B cell (primary cell): ENCODE results near the gene ACAA2. TPM values are rescaled to one million over a fixed set of nuclear protein-coding genes. Genes with fewer than 3 reads are reported as not detected.

ENCODE experiments used
- ATAC-seq: fragments of 200-7000 bp; cut with Tn5 transposase; one replicate; pipeline ENCODE4 v1.10.0; 2021; ENCODE audit warnings: low read depth, mild to moderate bottlenecking, moderate number of reproducible peaks, moderate library complexity
- CTCF ChIA-PET: fragments of 350-600 bp; sonication (Branson Sonifier 250); formaldehyde crosslinking; loops from one replicate; lab custom pipeline; 2021; ENCODE audit warnings: antibody characterized with exemption, inconsistent platforms; lab: Charles Lee
- POLR2A ChIA-PET: fragments of 350-600 bp; sonication (Branson Sonifier 250); formaldehyde crosslinking; loops from one replicate; lab custom pipeline; 2021; ENCODE audit warnings: antibody characterized with exemption; lab: Charles Lee
- DNase-seq: peaks from one replicate; pipeline ENCODE4 v3.0.0; 2013
- H2AFZ ChIP-seq: 2 replicates; pipeline ENCODE4 v1.6.1; 2012; ENCODE audit warnings: mild to moderate bottlenecking, low read depth, low read length; ENCODE audit not compliant: insufficient read depth, poor library complexity, severe bottlenecking
- H3K27ac ChIP-seq, 2 donors: 1 replicate in 1 of 2; 2 replicates in 1 of 2; pipeline ENCODE4 v1.5.1; 2012 to 2013; ENCODE audit warnings: low read length in 2 of 2, mild to moderate bottlenecking in 2 of 2, moderate library complexity in 1 of 2
- H3K27me3 ChIP-seq, 4 experiments: fragments of 200-600 bp in 1 of 4; sonication (generic) in 1 of 4; replicated peaks in 1 of 4; 1 replicate in 2 of 4; 2 replicates in 2 of 4; pipeline versions ENCODE4 v1.6.1 to v1.7.0; 2013 to 2016; ENCODE audit warnings: low read length in 3 of 4, mild to moderate bottlenecking in 2 of 4, mixed read lengths in 1 of 4, moderate library complexity in 1 of 4; ENCODE audit not compliant: insufficient read depth in 4 of 4, control insufficient read depth in 3 of 4; ENCODE audit errors: control extremely low read depth in 1 of 4
- H3K36me3 ChIP-seq, 2 experiments: replicated peaks in 1 of 2; 1 replicate in 1 of 2; 2 replicates in 1 of 2; pipeline versions ENCODE4 v1.6.1 to v1.7.1; 2013; ENCODE audit warnings: low read length in 1 of 2; ENCODE audit not compliant: insufficient read depth in 2 of 2, control insufficient read depth in 1 of 2; ENCODE audit errors: control extremely low read depth in 1 of 2, extremely low read depth in 1 of 2
- H3K4me1 ChIP-seq, 2 donors: fragments of 200-600 bp in 1 of 2; sonication (generic) in 1 of 2; 1 replicate in 1 of 2; 2 replicates in 1 of 2; pipeline versions ENCODE4 v1.5.1 to v1.6.1; 2013 to 2017; ENCODE audit warnings: low read length in 2 of 2; ENCODE audit not compliant: control insufficient read depth in 2 of 2, insufficient read depth in 2 of 2
- H3K4me2 ChIP-seq: replicated peaks from 2 replicates; pipeline ENCODE3; 2012; ENCODE audit warnings: mild to moderate bottlenecking, low read depth, low read length; ENCODE audit not compliant: poor library complexity, severe bottlenecking
- H3K4me3 ChIP-seq, 5 experiments: fragments of 200-600 bp in 1 of 5; sonication (generic) in 1 of 5; 1 replicate in 3 of 5; 2 replicates in 2 of 5; pipeline versions ENCODE4 v1.5.1 to v1.7.0; 2011 to 2016; ENCODE audit warnings: low read length in 4 of 5, mild to moderate bottlenecking in 4 of 5, low read depth in 2 of 5, control low read depth in 1 of 5, moderate library complexity in 1 of 5; ENCODE audit not compliant: insufficient read depth in 1 of 5; ENCODE audit errors: control extremely low read depth in 1 of 5, extremely low read depth in 1 of 5
- H3K79me2 ChIP-seq: fragments of 200-600 bp; sonication (generic); one replicate; pipeline ENCODE4 v1.6.0; 2016; ENCODE audit warnings: low read length; ENCODE audit not compliant: control insufficient read depth, insufficient read depth
- H3K9ac ChIP-seq: fragments of 200-600 bp; sonication (generic); 2 replicates; pipeline ENCODE4 v1.6.1; 2017; ENCODE audit warnings: mild to moderate bottlenecking, low read length, moderate library complexity
- H3K9me3 ChIP-seq, 3 donors: one replicate each; pipeline versions ENCODE4 v1.6.1 to v1.7.1; 2013; ENCODE audit warnings: low read length in 2 of 3; ENCODE audit not compliant: control insufficient read depth in 2 of 3, insufficient read depth in 1 of 3; ENCODE audit errors: control extremely low read depth in 1 of 3
- H4K20me1 ChIP-seq: 2 replicates; pipeline ENCODE4 v1.6.0; 2012; ENCODE audit warnings: mild to moderate bottlenecking, low read length; ENCODE audit not compliant: insufficient read depth, control insufficient read depth, poor library complexity, severe bottlenecking
- H3K27ac Mint-ChIP-seq: one replicate; pipeline ENCODE4 v1.8.0; 2021; ENCODE audit warnings: mixed read lengths
- H3K27me3 Mint-ChIP-seq: one replicate; pipeline ENCODE4 v1.8.0; 2021; ENCODE audit warnings: mixed read lengths
- H3K4me1 Mint-ChIP-seq: one replicate; pipeline ENCODE4 v1.8.0; 2021; ENCODE audit warnings: mixed read lengths
- H3K4me3 Mint-ChIP-seq: one replicate; pipeline ENCODE4 v1.8.0; 2021; ENCODE audit warnings: mixed read lengths
- H3K9me3 Mint-ChIP-seq: one replicate; pipeline ENCODE4 v1.8.0; 2022; ENCODE audit warnings: mixed read lengths; ENCODE audit not compliant: insufficient read depth
- CTCF ChIP-seq: fragments of 200-600 bp; IDR thresholded peaks from one replicate; pipeline ENCODE4 v1.8.0; 2022; ENCODE audit warnings: antibody characterized with exemption, mild to moderate bottlenecking
- EZH2 ChIP-seq: IDR thresholded peaks from 2 replicates; pipeline ENCODE4 v1.6.1; 2012; ENCODE audit warnings: borderline replicate concordance, low read depth, mild to moderate bottlenecking, moderate library complexity, low read length; ENCODE audit not compliant: insufficient read depth, poor library complexity, severe bottlenecking
- WGBS: methylation state at CpG from one replicate; pipeline ENCODE4 v1.1.5; 2013; ENCODE audit warnings: missing lambda C conversion rate; ENCODE audit not compliant: insufficient coverage; 5-methylcytosine and 5-hydroxymethylcytosine counted together
- intact Hi-C: fragments of 100-400 bp; cut with micrococcal nuclease; formaldehyde crosslinking; loops from one replicate; pipeline ENCODE4 v1.10.0; 2022
- polyA plus RNA-seq: library from polyadenylated mRNA; depleted of rRNA; stranded (reverse); fragments of >200 nt; gene quantifications from 2 replicates; pipeline ENCODE4 v1.2.3, GENCODE V29; 2012
- total RNA-seq, 2 donors: library from RNA; stranded (reverse); fragments of 120-200 nt in 1 of 2; gene quantifications; 1 replicate in 1 of 2; 2 replicates in 1 of 2; pipeline versions ENCODE4 v1.2.3 to v1.2.4, GENCODE V29; 2013 to 2022

Gene ACAA2
- total and polyA plus RNA-seq, 2 donors (not counting 1 experiment from before 2014, with no cell fraction given) = 10.6 to 25.0 TPM

GRCh38 chr18:49851624-49852023, 38.3 kb upstream of the ACAA2 start:
- intact Hi-C loops = no loop called here
- Mint-ChIP-seq H3K27me3 (peaks cover 17% of the 10 kb centered on the region), H3K9me3 (no peaks in the 10 kb centered on the region), H3K4me1 (no peaks in the 10 kb centered on the region), H3K4me3 (no peak overlapping the region), H3K27ac (no peak overlapping the region)
- ChIA-PET CTCF (interaction anchor here (1.6 kb wide), 1 partner anchor 341 kb away, joined by 3 read pairs; no protein-coding TSS in a partner anchor), POLR2A (no interaction called here)
- no peak for TF ChIP-seq CTCF
- no peak for TF ChIP-seq EZH2
- no peaks in the 10 kb centered on the region for H3K79me2 ChIP-seq
- H2AFZ ChIP-seq = no peak overlapping the region
- H3K36me3 ChIP-seq = no peaks in the 10 kb centered on the region
- 33% methylated on average over 1 of the region's 4 CpGs for WGBS
- no peak overlapping the region for H3K4me2 ChIP-seq
- ATAC-seq (no peak), DNase-seq (no peak)
- no peak overlapping the region for H3K9ac ChIP-seq
- H3K27me3 ChIP-seq = no peaks in the 10 kb centered on the region
- no peaks in the 10 kb centered on the region for H3K4me1 ChIP-seq
- no peaks in the 10 kb centered on the region for H4K20me1 ChIP-seq
- H3K4me3 ChIP-seq = no peak overlapping the region
- no peaks in the 10 kb centered on the region for H3K9me3 ChIP-seq
- H3K27ac ChIP-seq = no peak overlapping the region

GRCh38 chr18:49850636-49851035, 37.3 kb upstream of the ACAA2 start:
- TF ChIP-seq EZH2 (no peak), CTCF (no peak)
- no peak overlapping the region for H3K4me2 ChIP-seq

More at GRCh38 chr18:49850636-49851035, 37.3 kb upstream of the ACAA2 start:
- Mint-ChIP-seq H3K27ac (no peak overlapping the region), H3K9me3 (no peaks in the 10 kb centered on the region), H3K4me3 (no peak overlapping the region), H3K27me3 (peaks cover 20% of the 10 kb centered on the region), H3K4me1 (no peaks in the 10 kb centered on the region)
- Histone ChIP-seq H3K79me2 (no peaks in the 10 kb centered on the region), H3K4me3 (no peak overlapping the region), H3K9ac (no peak overlapping the region), H3K36me3 (no peaks in the 10 kb centered on the region), H4K20me1 (no peaks in the 10 kb centered on the region), H3K27me3 (peaks cover 0 to 2% (median 0%) of the 10 kb centered on the region in 4 experiments), H3K27ac (no peak overlapping the region), H2AFZ (no peak overlapping the region), H3K9me3 (no peaks in the 10 kb centered on the region), H3K4me1 (no peaks in the 10 kb centered on the region)
- DNase-seq (no peak), ATAC-seq (no peak)
- ChIA-PET POLR2A (no interaction called here), CTCF (no interaction called here)
- intact Hi-C loops = no loop called here
- WGBS = 92% methylated on average over 8 of the region's 8 CpGs
